ENCODE data around the gene EPB41L2.

DNA sequence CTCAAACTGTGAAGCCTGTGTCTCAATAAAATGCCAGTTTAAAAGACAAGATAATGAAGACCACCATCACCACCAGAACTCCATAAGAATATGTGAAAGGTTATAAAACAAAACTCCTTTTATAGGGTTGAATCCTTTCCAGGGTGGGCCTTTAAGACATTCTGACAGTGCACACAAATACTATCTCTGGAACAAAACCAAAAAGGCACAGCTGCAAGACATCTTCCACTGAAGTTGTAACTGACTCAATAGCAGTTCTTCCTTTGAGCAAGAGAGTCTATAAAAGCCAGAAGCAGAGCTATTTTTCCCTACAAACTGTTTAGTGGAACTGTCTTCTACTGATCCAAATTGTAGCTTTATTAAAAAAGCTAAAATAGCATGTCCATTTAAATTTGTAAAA is 81.6 kb downstream of the EPB41L2 start:
- TF ChIP-seq, protein P1, sequence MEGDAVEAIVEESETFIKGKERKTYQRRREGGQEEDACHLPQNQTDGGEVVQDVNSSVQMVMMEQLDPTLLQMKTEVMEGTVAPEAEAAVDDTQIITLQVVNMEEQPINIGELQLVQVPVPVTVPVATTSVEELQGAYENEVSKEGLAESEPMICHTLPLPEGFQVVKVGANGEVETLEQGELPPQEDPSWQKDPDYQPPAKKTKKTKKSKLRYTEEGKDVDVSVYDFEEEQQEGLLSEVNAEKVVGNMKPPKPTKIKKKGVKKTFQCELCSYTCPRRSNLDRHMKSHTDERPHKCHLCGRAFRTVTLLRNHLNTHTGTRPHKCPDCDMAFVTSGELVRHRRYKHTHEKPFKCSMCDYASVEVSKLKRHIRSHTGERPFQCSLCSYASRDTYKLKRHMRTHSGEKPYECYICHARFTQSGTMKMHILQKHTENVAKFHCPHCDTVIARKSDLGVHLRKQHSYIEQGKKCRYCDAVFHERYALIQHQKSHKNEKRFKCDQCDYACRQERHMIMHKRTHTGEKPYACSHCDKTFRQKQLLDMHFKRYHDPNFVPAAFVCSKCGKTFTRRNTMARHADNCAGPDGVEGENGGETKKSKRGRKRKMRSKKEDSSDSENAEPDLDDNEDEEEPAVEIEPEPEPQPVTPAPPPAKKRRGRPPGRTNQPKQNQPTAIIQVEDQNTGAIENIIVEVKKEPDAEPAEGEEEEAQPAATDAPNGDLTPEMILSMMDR (IDR thresholded peaks at IDR 0.05), result no peak
- no peak for TF ChIP-seq EP300 (IDR thresholded peaks at IDR 0.05)
